Measurements from ENCODE around the gene LRRC7. TPM values are rescaled to one million over a fixed set of nuclear protein-coding genes. Genes with fewer than 3 reads are reported as not detected.

The LRRC7 gene
- polyA plus RNA-seq, 1 donor from 2014 or later = 141 TPM

GRCh38 chr1:70003211-70003908, 435.6 kb downstream of the LRRC7 start:
- Histone ChIP-seq H2AFZ (ENCODE audit: low read depth, low read length) (no peak overlapping the region), H3K27me3 (ENCODE audit: insufficient read depth, low read depth, low read length) (no peaks in the 10 kb centered on the region), H3K36me3 (ENCODE audit: insufficient read depth, low read length) (no peaks in the 10 kb centered on the region), H3K27ac (ENCODE audit: low read length) (no peak overlapping the region), H3K9ac (ENCODE audit: low read length) (no peak overlapping the region), H3F3A (ENCODE audit: insufficient read depth, low read length, poor library complexity, severe bottlenecking) (no peaks in the 10 kb centered on the region), H3K9me3 (ENCODE audit: low read length) (no peaks in the 10 kb centered on the region), H3K9me2 (ENCODE audit: insufficient read depth, low read length) (no peaks in the 10 kb centered on the region), H3K79me2 (replicated peaks; ENCODE audit: insufficient read depth, low read length) (no peaks in the 10 kb centered on the region), H3K4me3 (ENCODE audit: low read length) (no peak overlapping the region), H3K4me2 (ENCODE audit: low read length) (no peak overlapping the region), H4K20me1 (ENCODE audit: insufficient read depth) (no peaks in the 10 kb centered on the region)
- no peak for TF ChIP-seq MXI1 (conservative IDR thresholded peaks at IDR 0.05; ENCODE audit: poor library complexity, severe bottlenecking)
- no peak for TF ChIP-seq POLR2AphosphoS5 (IDR thresholded peaks at IDR 0.05)
- no peak for TF ChIP-seq CTCF (IDR thresholded peaks at IDR 0.05; ENCODE audit: poor library complexity, severe bottlenecking)
- TF ChIP-seq REST (IDR thresholded peaks at IDR 0.05; ENCODE audit: borderline replicate concordance) = no peak
- TF ChIP-seq EP300 (conservative IDR thresholded peaks at IDR 0.05; ENCODE audit: poor library complexity, severe bottlenecking) = no peak
- no peak for TF ChIP-seq TAF1 (IDR thresholded peaks at IDR 0.05; ENCODE audit: low read depth)
- no peak for TF ChIP-seq RAD21 (conservative IDR thresholded peaks at IDR 0.05)
- no peak for TF ChIP-seq EZH2 (IDR thresholded peaks at IDR 0.05; ENCODE audit: borderline replicate concordance, insufficient read depth, low read length, poor library complexity, severe bottlenecking)
- TF ChIP-seq SMC3 (conservative IDR thresholded peaks at IDR 0.05; ENCODE audit: poor library complexity) = no peak

GRCh38 chr1:70005386-70006034, 437.8 kb downstream of the LRRC7 start:
- no peaks in the 10 kb centered on the region for H3K9me2 ChIP-seq (ENCODE audit: insufficient read depth, low read length)
- H3K27ac ChIP-seq (ENCODE audit: low read length) = no peak overlapping the region
- TF ChIP-seq MXI1 (conservative IDR thresholded peaks at IDR 0.05; ENCODE audit: poor library complexity, severe bottlenecking) = no peak
- TF ChIP-seq EZH2 (IDR thresholded peaks at IDR 0.05; ENCODE audit: borderline replicate concordance, insufficient read depth, low read length, poor library complexity, severe bottlenecking) = no peak
- H3K4me3 ChIP-seq (ENCODE audit: low read length) = no peak overlapping the region
- no peaks in the 10 kb centered on the region for H3K9me3 ChIP-seq (ENCODE audit: low read length)
- no peaks in the 10 kb centered on the region for H3K79me2 ChIP-seq (replicated peaks; ENCODE audit: insufficient read depth, low read length)
- H4K20me1 ChIP-seq (ENCODE audit: insufficient read depth) = no peaks in the 10 kb centered on the region
- H3K4me2 ChIP-seq (ENCODE audit: low read length) = no peak overlapping the region
- H3F3A ChIP-seq (ENCODE audit: insufficient read depth, low read length, poor library complexity, severe bottlenecking) = no peaks in the 10 kb centered on the region
- no peaks in the 10 kb centered on the region for H3K36me3 ChIP-seq (ENCODE audit: insufficient read depth, low read length)
- H3K27me3 ChIP-seq (ENCODE audit: insufficient read depth, low read depth, low read length) = no peaks in the 10 kb centered on the region
- no peak overlapping the region for H2AFZ ChIP-seq (ENCODE audit: low read depth, low read length)
- H3K9ac ChIP-seq (ENCODE audit: low read length) = no peak overlapping the region

All from neural cell (in vitro differentiated cells).